ENCODE measurements around the gene RHOBTB1. TPM values are rescaled to one million over a fixed set of nuclear protein-coding genes. Genes with fewer than 3 reads are reported as not detected.

RHOBTB1 gene
- total RNA-seq, 1 experiment from 2014 or later = 0.77 TPM

DNA sequence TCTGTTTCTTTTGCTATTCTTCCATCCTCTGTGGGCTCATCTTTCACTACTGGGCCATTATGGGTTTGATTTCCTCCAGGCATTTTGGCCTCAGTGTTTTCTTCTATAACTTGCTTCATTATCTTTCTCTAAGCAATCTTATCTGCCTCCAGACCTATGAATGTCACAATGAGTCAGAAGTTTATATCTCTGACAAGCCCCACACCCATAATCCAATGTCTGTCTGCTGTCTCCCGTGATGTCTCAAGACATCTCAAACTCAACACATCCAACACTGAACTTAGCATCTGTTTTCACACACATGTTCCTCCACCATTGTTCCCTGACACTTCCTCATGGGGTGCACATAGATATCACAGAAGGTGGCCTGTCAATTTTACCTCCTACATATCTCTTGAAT lies 46.7 kb upstream of the RHOBTB1 start:
- CTCF ChIA-PET = no interaction called here
- H3K27ac ChIP-seq (ENCODE audit: low read length) = no peak overlapping the region
- no peak for ATAC-seq

GRCh38 chr10:60989400-60989876 lies 45.5 kb upstream of the RHOBTB1 start:
- TF ChIP-seq SIN3A (IDR thresholded peaks at IDR 0.05; ENCODE audit: borderline replicate concordance, insufficient read depth, low read depth, low read length) (no peak), POLR2AphosphoS5 (IDR thresholded peaks at IDR 0.05; ENCODE audit: low read depth, low read length) (no peak), TCF7L2 (IDR thresholded peaks at IDR 0.05; ENCODE audit: low read depth, low read length) (no peak)
- TF ChIP-seq, protein P1, sequence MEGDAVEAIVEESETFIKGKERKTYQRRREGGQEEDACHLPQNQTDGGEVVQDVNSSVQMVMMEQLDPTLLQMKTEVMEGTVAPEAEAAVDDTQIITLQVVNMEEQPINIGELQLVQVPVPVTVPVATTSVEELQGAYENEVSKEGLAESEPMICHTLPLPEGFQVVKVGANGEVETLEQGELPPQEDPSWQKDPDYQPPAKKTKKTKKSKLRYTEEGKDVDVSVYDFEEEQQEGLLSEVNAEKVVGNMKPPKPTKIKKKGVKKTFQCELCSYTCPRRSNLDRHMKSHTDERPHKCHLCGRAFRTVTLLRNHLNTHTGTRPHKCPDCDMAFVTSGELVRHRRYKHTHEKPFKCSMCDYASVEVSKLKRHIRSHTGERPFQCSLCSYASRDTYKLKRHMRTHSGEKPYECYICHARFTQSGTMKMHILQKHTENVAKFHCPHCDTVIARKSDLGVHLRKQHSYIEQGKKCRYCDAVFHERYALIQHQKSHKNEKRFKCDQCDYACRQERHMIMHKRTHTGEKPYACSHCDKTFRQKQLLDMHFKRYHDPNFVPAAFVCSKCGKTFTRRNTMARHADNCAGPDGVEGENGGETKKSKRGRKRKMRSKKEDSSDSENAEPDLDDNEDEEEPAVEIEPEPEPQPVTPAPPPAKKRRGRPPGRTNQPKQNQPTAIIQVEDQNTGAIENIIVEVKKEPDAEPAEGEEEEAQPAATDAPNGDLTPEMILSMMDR (IDR thresholded peaks at IDR 0.05) = no peak
- TF ChIP-seq, protein P2, sequence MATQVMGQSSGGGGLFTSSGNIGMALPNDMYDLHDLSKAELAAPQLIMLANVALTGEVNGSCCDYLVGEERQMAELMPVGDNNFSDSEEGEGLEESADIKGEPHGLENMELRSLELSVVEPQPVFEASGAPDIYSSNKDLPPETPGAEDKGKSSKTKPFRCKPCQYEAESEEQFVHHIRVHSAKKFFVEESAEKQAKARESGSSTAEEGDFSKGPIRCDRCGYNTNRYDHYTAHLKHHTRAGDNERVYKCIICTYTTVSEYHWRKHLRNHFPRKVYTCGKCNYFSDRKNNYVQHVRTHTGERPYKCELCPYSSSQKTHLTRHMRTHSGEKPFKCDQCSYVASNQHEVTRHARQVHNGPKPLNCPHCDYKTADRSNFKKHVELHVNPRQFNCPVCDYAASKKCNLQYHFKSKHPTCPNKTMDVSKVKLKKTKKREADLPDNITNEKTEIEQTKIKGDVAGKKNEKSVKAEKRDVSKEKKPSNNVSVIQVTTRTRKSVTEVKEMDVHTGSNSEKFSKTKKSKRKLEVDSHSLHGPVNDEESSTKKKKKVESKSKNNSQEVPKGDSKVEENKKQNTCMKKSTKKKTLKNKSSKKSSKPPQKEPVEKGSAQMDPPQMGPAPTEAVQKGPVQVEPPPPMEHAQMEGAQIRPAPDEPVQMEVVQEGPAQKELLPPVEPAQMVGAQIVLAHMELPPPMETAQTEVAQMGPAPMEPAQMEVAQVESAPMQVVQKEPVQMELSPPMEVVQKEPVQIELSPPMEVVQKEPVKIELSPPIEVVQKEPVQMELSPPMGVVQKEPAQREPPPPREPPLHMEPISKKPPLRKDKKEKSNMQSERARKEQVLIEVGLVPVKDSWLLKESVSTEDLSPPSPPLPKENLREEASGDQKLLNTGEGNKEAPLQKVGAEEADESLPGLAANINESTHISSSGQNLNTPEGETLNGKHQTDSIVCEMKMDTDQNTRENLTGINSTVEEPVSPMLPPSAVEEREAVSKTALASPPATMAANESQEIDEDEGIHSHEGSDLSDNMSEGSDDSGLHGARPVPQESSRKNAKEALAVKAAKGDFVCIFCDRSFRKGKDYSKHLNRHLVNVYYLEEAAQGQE (IDR thresholded peaks at IDR 0.05; ENCODE audit: insufficient read depth in 1 of 2, low read depth in 2 of 2, low read length in 1 of 2) = no peak
- POLR2A ChIA-PET = no interaction called here
- BruUV-seq (replicated peaks) = no TSS peak
- Histone ChIP-seq H3K4me1 (ENCODE audit: control insufficient read depth, insufficient read depth, low read length) (no peaks in the 10 kb centered on the region), H3K9me3 (ENCODE audit: control insufficient read depth, insufficient read depth, low read depth, low read length) (no peaks in the 10 kb centered on the region), H3K36me3 (ENCODE audit: control insufficient read depth, insufficient read depth, low read length) (no peaks in the 10 kb centered on the region), H3K27me3 (ENCODE audit: control insufficient read depth, insufficient read depth, low read length) (no peaks in the 10 kb centered on the region), H3K27ac (ENCODE audit: low read length) (no peak overlapping the region), H3K4me3 (ENCODE audit: low read depth in 2 of 2, low read length in 2 of 2) (no peak overlapping the region)
- CTCF ChIA-PET = no interaction called here
- DNase-seq (ENCODE audit: low read depth, low spot score) = no peak
- in situ Hi-C loops (cut with HindIII; ENCODE audit: low pct_unique_long_range_greater_than_20kb, low sequenced_read_pairs) = no loop called here
- no peak for ATAC-seq
- intact Hi-C loops (cut with micrococcal nuclease; ENCODE audit: unreplicated experiment) = no loop called here

More for the DNA sequence above, 46.7 kb upstream of the RHOBTB1 start:
- Histone ChIP-seq H3K4me1 (ENCODE audit: control insufficient read depth, insufficient read depth, low read length) (no peaks in the 10 kb centered on the region), H3K4me3 (ENCODE audit: low read depth in 2 of 2, low read length in 2 of 2) (no peak overlapping the region), H3K9me3 (ENCODE audit: control insufficient read depth, insufficient read depth, low read depth, low read length) (no peaks in the 10 kb centered on the region), H3K27me3 (ENCODE audit: control insufficient read depth, insufficient read depth, low read length) (no peaks in the 10 kb centered on the region), H3K36me3 (ENCODE audit: control insufficient read depth, insufficient read depth, low read length) (no peaks in the 10 kb centered on the region)
- intact Hi-C loops (cut with micrococcal nuclease; ENCODE audit: unreplicated experiment) = no loop called here
- POLR2A ChIA-PET = no interaction called here
- in situ Hi-C loops (cut with HindIII; ENCODE audit: low pct_unique_long_range_greater_than_20kb, low sequenced_read_pairs) = no loop called here
- BruUV-seq (replicated peaks) = no TSS peak
- no peak for TF ChIP-seq POLR2AphosphoS5 (IDR thresholded peaks at IDR 0.05; ENCODE audit: low read depth, low read length)
- no peak for TF ChIP-seq SIN3A (IDR thresholded peaks at IDR 0.05; ENCODE audit: borderline replicate concordance, insufficient read depth, low read depth, low read length)
- TF ChIP-seq, protein P2 (IDR thresholded peaks at IDR 0.05; ENCODE audit: insufficient read depth in 1 of 2, low read depth in 2 of 2, low read length in 1 of 2) = no peak
- TF ChIP-seq, protein P1 (IDR thresholded peaks at IDR 0.05) = no peak
- no peak for DNase-seq (ENCODE audit: low read depth, low spot score)

Measured in Panc1 (cell line).